Skeletal muscle cell (primary cell): Measurements from ENCODE around the gene XYLT1.

ENCODE experiments used
- DNase-seq: peaks from one replicate; pipeline ENCODE4 v3.0.0-alpha.2; 2010; ENCODE audit warnings: low read depth
- H3K4me3 ChIP-seq: 2 replicates; pipeline ENCODE4 v1.5.1; 2011; ENCODE audit warnings: low read depth, mild to moderate bottlenecking, control low read depth, low read length, moderate library complexity

The XYLT1 gene

DNA sequence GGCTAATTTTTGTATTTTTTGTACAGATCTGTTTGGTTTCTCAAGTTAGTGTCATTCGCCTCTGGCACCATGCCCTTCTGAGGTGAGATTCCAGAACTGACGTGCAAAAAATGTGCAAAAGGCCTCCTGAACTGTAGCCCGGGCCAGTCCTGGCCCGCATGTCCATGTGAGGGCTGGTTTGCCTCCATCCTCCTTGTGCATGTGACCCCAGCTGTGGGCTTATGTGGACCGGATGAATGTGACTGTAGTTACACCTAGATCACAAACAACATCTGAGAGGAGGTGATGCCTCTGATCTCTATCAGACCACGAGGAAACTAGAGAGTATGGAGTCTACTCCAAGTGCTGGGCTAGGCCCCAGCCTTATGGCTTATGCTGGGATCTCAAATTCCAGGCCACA is 241.6 kb downstream of the XYLT1 start:
- DNase-seq = no peak
- no peak overlapping the region for H3K4me3 ChIP-seq

- H3K4me3 ChIP-seq = no peak overlapping the region
- DNase-seq = no peak
Measured at GRCh38 chr16:17228708-17229055, 242.1 kb downstream of the XYLT1 start.

GRCh38 chr16:17228048-17228707 is 242.6 kb downstream of the XYLT1 start:
- H3K4me3 ChIP-seq = no peak overlapping the region
- no peak for DNase-seq

DNA sequence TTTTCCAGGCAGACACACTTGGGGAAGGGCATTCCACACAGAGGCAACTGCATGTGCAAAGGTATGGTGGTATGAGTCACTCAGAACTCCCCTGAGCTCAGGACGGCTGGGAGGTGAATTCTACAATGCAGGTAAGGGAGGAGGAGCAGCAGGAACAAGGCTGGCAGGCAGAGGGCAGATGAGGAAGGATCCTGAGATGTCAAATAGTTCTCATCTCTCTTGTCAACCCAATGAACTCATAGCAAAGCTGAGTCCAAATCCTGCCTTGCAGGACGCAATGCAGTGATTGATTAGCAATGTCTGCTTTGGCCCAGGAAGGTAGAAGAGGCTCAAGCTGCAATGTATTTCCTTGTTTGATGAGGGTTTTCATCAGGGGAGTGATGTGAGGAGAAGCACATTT is 243.5 kb downstream of the XYLT1 start:
- DNase-seq = no peak
- no peak overlapping the region for H3K4me3 ChIP-seq

- no peak overlapping the region for H3K4me3 ChIP-seq
- no peak for DNase-seq
Measured at GRCh38 chr16:17225541-17225940, 245.2 kb downstream of the XYLT1 start.

DNA sequence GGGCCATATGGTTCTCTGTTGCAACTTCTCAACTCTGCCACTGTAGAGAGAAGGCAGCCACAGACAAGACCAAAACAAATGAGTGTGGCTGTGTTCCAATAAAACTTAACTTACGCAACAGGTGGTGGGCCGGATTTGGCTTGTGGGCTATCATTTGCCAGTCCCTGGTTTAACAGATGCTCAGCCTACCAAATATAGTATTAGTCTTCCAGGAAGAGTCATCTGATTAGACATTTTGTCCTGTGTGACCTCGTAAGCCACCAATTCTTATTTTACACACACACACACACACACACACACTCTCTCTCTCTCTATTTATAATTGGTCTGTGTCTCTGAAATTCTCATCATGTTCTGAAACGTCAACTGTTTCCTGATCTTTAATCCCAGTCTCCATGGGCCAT is 245.9 kb downstream of the XYLT1 start:
- DNase-seq = peak; percentile 86
- H3K4me3 ChIP-seq = no peak overlapping the region

DNA sequence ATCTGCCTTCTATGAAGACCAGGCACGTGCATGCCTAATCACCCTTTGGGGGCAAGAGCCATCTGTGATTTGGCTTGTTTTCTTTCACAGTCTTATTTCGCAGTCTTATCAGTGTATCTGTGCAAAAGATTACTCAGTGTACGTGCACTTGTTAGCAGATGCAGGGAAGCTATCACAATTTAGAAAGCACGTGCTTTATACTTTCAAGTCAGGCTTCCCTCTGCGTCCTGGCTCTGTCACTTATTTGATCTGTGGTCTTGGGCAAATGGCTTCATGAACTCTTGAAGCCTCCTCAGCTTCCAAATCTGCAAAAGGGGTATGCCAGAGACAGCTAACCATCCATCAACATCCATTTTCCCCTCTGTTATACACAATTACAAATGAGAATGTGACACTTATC is 246.4 kb downstream of the XYLT1 start:
- no peak overlapping the region for H3K4me3 ChIP-seq
- DNase-seq = no peak

DNA sequence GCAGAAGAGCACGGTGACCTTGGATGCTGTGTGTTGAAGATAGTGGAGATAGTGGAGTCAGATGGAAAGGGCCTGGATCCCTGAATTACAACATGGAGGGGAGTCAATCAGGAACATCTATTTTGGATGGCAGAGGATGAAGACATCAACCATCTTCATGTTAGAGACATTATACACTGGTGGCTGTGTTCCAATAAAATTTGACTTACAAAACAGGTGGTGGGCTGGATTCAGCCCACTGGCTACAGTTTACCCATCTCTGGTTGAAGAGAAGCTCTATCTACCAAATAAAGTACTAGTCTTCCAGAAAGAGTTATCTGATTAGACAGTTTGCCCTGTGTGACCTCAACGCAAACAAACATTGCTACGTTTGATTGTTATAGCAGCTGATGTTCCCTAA is 247.2 kb downstream of the XYLT1 start:
- DNase-seq = no peak
- H3K4me3 ChIP-seq = no peak overlapping the region

DNA sequence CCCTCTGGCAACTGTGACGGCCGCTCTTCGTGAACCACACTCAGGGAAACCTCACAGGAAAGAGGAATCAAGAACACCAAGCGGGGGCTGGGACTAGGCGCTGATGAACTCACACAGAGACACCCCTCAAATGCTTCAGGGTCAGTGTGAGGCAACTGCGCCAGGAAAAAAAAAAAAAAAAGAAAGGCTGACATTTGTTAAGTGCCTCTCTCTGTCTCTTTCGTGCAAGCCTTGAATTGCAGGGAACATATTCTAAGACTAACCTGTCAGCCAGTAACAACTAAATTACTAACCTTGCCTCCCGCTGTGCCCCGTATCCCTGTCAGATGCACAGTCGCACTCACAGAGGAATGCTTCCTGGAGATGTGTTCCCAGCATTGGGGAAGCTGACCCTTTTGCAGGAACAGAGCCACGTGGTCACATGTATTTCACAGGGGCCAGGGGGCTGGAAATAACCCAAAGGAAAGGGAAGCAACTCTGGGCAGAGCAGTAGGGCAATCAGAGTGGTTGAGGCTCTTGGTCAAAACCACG is 247.8 kb downstream of the XYLT1 start:
- DNase-seq = no peak
- no peak overlapping the region for H3K4me3 ChIP-seq

DNA sequence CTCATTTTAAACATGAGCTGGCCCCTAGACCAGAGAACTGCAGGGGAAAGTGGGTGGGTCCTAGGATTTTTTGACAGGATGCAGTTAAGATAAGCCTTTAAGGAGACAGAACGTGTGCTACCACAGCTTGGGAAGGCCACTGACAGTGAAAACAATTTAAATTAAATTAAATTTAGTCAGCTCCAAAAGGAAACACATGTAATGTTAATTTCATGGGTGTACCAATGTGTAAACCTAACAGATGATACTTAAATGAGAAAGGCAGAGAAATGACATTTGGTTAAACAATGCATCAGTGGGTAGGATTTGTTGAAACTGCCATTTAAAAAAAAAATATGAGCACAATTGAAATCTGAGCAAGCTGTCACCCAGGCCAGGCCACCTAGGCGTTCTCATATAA is 250.8 kb downstream of the XYLT1 start:
- H3K4me3 ChIP-seq = no peak overlapping the region
- no peak for DNase-seq

DNA sequence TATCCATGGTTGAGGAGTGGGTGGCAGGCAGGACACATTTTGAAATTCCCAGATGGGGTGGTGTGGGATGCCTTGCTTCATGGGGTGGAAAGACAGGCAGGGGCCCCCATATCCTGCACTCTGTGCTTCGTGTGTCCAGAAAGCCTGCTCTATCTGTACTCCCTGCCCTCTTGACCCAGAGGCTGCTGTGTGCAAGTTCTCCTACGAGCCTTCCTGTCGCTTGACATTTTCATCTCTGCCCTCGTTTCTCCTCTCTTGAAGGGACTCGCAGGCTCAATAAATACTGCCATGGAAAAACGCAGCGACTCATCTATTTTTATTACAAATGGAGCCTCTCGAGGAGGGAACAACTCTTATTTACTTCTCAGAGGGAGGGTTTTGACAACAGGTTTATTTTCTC is 254.8 kb downstream of the XYLT1 start:
- H3K4me3 ChIP-seq = no peak overlapping the region
- no peak for DNase-seq

- DNase-seq = no peak
- H3K4me3 ChIP-seq = no peak overlapping the region
Measured at GRCh38 chr16:17215306-17215705, 255.5 kb downstream of the XYLT1 start.

- DNase-seq = no peak
- no peak overlapping the region for H3K4me3 ChIP-seq
Measured at GRCh38 chr16:17213974-17214373, 256.8 kb downstream of the XYLT1 start.

GRCh38 chr16:17213025-17213424 is 257.7 kb downstream of the XYLT1 start:
- no peak for DNase-seq
- H3K4me3 ChIP-seq = no peak overlapping the region

- no peak for DNase-seq
Measured at GRCh38 chr16:17212606-17213005, 258.2 kb downstream of the XYLT1 start.

GRCh38 chr16:17211797-17212196 is 259.0 kb downstream of the XYLT1 start:
- no peak for DNase-seq

More at GRCh38 chr16:17212606-17213005, 258.2 kb downstream of the XYLT1 start:
- no peak overlapping the region for H3K4me3 ChIP-seq

GRCh38 chr16:17206712-17207111 is 264.0 kb downstream of the XYLT1 start:
- DNase-seq = no peak

More at GRCh38 chr16:17211797-17212196, 259.0 kb downstream of the XYLT1 start:
- no peak overlapping the region for H3K4me3 ChIP-seq

GRCh38 chr16:17205279-17206211 is 265.2 kb downstream of the XYLT1 start:
- DNase-seq = no peak
- no peak overlapping the region for H3K4me3 ChIP-seq

More at GRCh38 chr16:17206712-17207111, 264.0 kb downstream of the XYLT1 start:
- H3K4me3 ChIP-seq = no peak overlapping the region

GRCh38 chr16:17204644-17205043 is 266.1 kb downstream of the XYLT1 start:
- DNase-seq = no peak
- no peak overlapping the region for H3K4me3 ChIP-seq

- no peak overlapping the region for H3K4me3 ChIP-seq
- no peak for DNase-seq
Measured at GRCh38 chr16:17204206-17204605, 266.6 kb downstream of the XYLT1 start.

DNA sequence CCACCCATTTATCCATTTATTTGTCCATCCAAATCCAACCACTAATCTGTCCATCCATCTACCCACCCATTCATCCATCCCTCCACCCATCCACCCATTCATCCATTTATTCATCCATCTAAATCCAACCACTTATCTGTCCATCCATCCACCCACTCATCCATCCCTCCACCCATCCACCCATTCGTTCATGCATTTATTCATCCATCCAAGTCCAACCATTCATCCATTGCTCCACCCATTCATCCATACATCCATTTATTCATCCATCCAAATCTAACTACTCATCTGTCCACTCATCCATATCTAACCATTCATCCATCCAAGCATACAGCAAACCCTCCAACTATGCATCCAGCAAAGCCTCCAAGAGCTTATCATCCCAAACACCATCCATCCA is 267.3 kb downstream of the XYLT1 start:
- DNase-seq = no peak
- H3K4me3 ChIP-seq = no peak overlapping the region
